ENCODE measurements around the gene MITF. TPM values are rescaled to one million over a fixed set of nuclear protein-coding genes. Genes with fewer than 3 reads are reported as not detected.

MITF gene
- total RNA-seq, 2 donors from 2014 or later: 1.8 to 3.0 TPM

DNA sequence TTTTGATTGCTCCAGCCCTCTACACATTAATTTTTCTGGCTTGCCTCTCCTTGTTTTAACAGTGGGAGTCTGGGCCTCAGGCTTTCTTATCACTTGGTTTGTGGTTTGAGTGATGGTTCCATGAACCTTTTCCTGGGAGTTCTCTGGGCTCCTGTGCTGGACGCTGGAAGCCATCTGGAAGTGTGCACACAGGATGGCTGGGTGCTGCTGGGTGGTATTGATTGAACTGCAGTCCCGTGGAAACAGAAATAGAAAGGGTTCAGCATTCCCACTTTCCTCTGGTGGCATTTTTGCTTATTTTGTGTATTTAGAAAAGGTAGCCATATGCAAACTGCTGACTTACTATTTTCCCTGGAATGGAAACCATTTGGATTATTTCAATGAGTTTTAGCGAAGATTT, 25.6 kb downstream of the MITF start:
- H3K27me3 ChIP-seq (ENCODE audit: control insufficient read depth, insufficient read depth, low read length, poor library complexity, severe bottlenecking): no peaks in the 10 kb centered on the region
- 88 to 92% methylated on average over 2 to 3 of the region's 3 CpGs for WGBS, 2 experiments (ENCODE audit: insufficient coverage in 1 of 2, insufficient read length in 1 of 2)
- no peak for DNase-seq

GRCh38 chr3:69766638-69767037, 27.4 kb downstream of the MITF start:
- Mint-ChIP-seq H3K4me3 (no peak overlapping the region), H3K36me3 (ENCODE audit: low read depth) (no peaks in the 10 kb centered on the region), H3K27ac (no peak overlapping the region), H3K27me3 (ENCODE audit: insufficient read depth) (no peaks in the 10 kb centered on the region), H3K4me1 (peaks cover 40% of the 10 kb centered on the region), H3K9me3 (no peaks in the 10 kb centered on the region)
- no peak for DNase-seq
- H3K9ac ChIP-seq (ENCODE audit: extremely low read depth, low read length, poor library complexity, severe bottlenecking): no peak overlapping the region
- H3K9me3 ChIP-seq (ENCODE audit: control insufficient read depth, low read length): no peaks in the 10 kb centered on the region
- 93 to 94% methylated on average over 2 to 3 of the region's 3 CpGs for WGBS, 2 experiments (ENCODE audit: insufficient coverage in 1 of 2, insufficient read length in 1 of 2)
- no peak overlapping the region for H3K27ac ChIP-seq (ENCODE audit: low read depth, low read length)
- H3K4me3 ChIP-seq (ENCODE audit: low read length): no peak overlapping the region
- no peaks in the 10 kb centered on the region for H3K27me3 ChIP-seq (ENCODE audit: control insufficient read depth, insufficient read depth, low read length, poor library complexity, severe bottlenecking)
- TF ChIP-seq CTCF (conservative IDR thresholded peaks at IDR 0.05): no peak
- H3K36me3 ChIP-seq (ENCODE audit: control insufficient read depth, insufficient read depth, low read length): no peaks in the 10 kb centered on the region
- H3K4me1 ChIP-seq (ENCODE audit: control insufficient read depth, insufficient read depth, low read length): peaks cover 14% of the 10 kb centered on the region

More for the DNA sequence above, 25.6 kb downstream of the MITF start:
- H3K27ac ChIP-seq (ENCODE audit: low read depth, low read length): no peak overlapping the region
- H3K9me3 ChIP-seq (ENCODE audit: control insufficient read depth, low read length): no peaks in the 10 kb centered on the region
- TF ChIP-seq CTCF (conservative IDR thresholded peaks at IDR 0.05): no peak
- H3K9me3 Mint-ChIP-seq: no peaks in the 10 kb centered on the region
- H3K4me1 ChIP-seq (ENCODE audit: control insufficient read depth, insufficient read depth, low read length): peaks cover 18% of the 10 kb centered on the region
- H3K4me3 ChIP-seq (ENCODE audit: low read length): no peak overlapping the region
- H3K9ac ChIP-seq (ENCODE audit: extremely low read depth, low read length, poor library complexity, severe bottlenecking): no peak overlapping the region
- no peaks in the 10 kb centered on the region for H3K27me3 Mint-ChIP-seq (ENCODE audit: insufficient read depth)
- H3K36me3 ChIP-seq (ENCODE audit: control insufficient read depth, insufficient read depth, low read length): no peaks in the 10 kb centered on the region
- H3K36me3 Mint-ChIP-seq (ENCODE audit: low read depth): no peaks in the 10 kb centered on the region
- no peak overlapping the region for H3K4me3 Mint-ChIP-seq
- peaks cover 38% of the 10 kb centered on the region for H3K4me1 Mint-ChIP-seq
- H3K27ac Mint-ChIP-seq: no peak overlapping the region

- Mint-ChIP-seq H3K9me3 (no peaks in the 10 kb centered on the region), H3K36me3 (ENCODE audit: low read depth) (no peaks in the 10 kb centered on the region), H3K4me3 (no peak overlapping the region), H3K27me3 (ENCODE audit: insufficient read depth) (no peaks in the 10 kb centered on the region), H3K4me1 (peaks cover 31% of the 10 kb centered on the region), H3K27ac (no peak overlapping the region)
- Histone ChIP-seq H3K36me3 (ENCODE audit: control insufficient read depth, insufficient read depth, low read length) (no peaks in the 10 kb centered on the region), H3K9me3 (ENCODE audit: control insufficient read depth, low read length) (no peaks in the 10 kb centered on the region), H3K27me3 (ENCODE audit: control insufficient read depth, insufficient read depth, low read length, poor library complexity, severe bottlenecking) (no peaks in the 10 kb centered on the region), H3K4me3 (ENCODE audit: low read length) (no peak overlapping the region), H3K27ac (ENCODE audit: low read depth, low read length) (no peak overlapping the region), H3K9ac (ENCODE audit: extremely low read depth, low read length, poor library complexity, severe bottlenecking) (no peak overlapping the region), H3K4me1 (ENCODE audit: control insufficient read depth, insufficient read depth, low read length) (peaks cover 10% of the 10 kb centered on the region)
- no peak for TF ChIP-seq CTCF (conservative IDR thresholded peaks at IDR 0.05)
- DNase-seq: no peak
- 93 to 94% methylated on average over 4 to 5 of the region's 5 CpGs for WGBS, 2 experiments (ENCODE audit: insufficient coverage in 1 of 2, insufficient read length in 1 of 2)
These were observed 28.3 kb downstream of the MITF start for GRCh38 chr3:69767571-69767970.
